Activated CD8-positive, alpha-beta memory T cell treated with anti-CD3 and anti-CD28 coated beads, Interleukin-2, amount 50 U/mL, for 1 hour (primary cell): Measurements from ENCODE around the gene ATG12.
"Not testable (repeated sequence)": the region's sequence is repeated elsewhere in the genome, so short reads cannot be mapped to it uniquely, and the experiment has no call there.

Experiments used
- DNase-seq: peaks from one replicate; pipeline ENCODE4 v3.0.0-alpha.2; 2020; ENCODE audit errors: extremely low read depth

ATG12 gene

GRCh38 chr5:115841382-115842088 lies at the start of gene ATG12, which contains the start of gene AP3S1:
TSS of gene ATG12 (minus strand) at chr5:115841565. CDS start at chr5:115841552, 13 bp downstream.
TSS of gene AP3S1 (plus strand) at chr5:115841935. CDS start at chr5:115842038, 103 bp downstream.
- DNase-seq = peak; percentile 78

DNA sequence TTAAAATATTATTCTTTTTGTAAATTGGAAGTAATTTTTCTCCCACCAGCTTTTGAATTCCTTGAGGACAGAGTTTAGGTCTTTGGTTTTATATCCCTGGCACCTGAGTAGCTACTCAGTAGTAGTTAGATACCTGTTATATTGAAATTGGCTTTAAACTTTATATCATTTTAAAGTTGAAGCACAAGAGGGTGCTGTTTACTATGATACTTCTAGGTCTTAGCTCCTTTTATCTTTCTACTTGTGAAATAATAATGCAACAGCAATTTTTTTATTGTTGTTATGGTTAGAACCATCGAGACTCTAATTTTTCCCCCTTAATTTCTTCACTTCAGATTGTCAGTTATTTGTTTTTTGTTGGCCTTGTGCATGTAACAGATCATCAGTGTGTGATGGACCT lies 46.7 kb upstream of the ATG12 start:
- DNase-seq = no peak

DNA sequence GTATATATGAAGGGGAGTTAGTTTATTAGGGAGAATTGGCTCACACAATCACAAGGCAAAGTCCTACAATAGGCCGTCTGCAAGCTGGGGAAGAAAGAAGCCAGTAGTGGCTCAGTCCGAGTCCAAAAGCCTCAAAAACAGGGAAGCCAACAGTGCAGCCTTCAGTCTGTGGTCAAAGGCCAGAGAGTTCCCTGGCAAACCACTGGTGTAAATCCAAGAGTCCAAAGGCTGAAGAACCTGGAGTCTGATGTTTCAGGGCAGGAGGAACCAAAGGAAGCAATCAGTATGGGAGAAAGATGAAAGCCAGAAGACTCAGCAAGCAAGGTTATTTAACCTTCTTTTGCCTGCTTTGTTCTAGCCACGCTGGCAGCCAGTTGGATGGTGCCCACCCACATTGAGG lies 43.8 kb upstream of the ATG12 start:
- not testable (repeated sequence) for DNase-seq

GRCh38 chr5:115884704-115885103 lies 43.3 kb upstream of the ATG12 start:
- no peak for DNase-seq

GRCh38 chr5:115882434-115882833 lies 41.1 kb upstream of the ATG12 start:
- not testable (repeated sequence) for DNase-seq

- DNase-seq = not testable (repeated sequence)
Observed at GRCh38 chr5:115877342-115877741, 36.0 kb upstream of the ATG12 start.

DNA sequence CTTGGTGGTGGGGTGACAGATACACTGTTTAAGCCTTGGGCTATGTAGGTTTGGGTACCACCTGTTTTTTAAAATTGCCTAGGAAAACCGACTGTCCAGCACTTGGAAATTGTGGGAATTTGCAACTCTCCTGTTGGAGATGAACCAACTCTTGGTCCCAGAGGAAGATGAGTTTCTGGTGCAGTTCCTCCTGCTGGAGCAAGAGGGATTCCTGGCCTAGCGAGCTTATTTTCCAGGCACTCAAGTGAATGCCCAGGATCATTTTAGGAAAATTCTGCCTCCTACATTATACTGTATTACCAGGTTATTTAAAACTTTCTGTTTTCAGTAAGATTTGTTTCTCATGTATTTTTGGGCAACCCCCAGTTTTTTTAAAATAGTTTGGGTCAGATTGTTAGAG lies 34.1 kb upstream of the ATG12 start:
- DNase-seq = no peak

DNA sequence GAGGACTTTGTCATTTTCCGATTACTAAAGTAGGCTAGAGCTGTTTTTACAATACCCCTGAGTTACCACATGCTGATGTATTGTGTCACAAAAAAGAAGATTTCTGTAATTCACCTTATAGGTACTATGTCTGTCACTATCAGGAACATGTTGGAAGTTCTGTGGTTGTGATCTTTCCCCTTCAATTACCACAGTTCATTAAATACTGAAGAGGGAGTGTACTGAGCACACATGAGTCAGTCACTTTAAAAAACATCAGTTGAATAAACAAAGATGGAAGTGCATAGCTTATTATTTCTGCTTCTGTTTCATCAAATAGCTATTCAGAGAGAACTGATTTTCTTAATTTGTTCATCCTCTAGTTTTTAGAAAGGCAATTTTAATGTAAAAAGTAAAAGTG lies 32.0 kb upstream of the ATG12 start:
- no peak for DNase-seq

DNA sequence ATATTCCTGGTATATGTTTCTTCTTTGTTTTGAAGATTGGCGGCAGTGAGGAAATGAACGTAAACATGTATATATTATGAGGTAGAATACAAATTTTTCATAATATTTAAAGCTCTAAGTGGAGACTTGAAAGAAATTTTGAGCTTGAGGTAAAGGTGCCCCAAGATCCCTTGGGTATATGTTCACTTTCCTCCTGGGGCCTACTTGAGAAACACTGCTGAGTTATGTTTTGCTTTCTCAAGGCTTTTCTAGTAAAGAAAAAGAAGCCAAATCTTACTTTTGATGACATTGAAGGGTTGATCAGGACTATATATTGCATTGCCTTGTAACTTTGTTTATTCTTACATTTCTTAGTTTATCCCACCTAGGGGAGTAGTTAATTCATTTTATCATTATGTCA lies 31.1 kb upstream of the ATG12 start:
- DNase-seq = no peak

- DNase-seq = no peak
Observed at GRCh38 chr5:115869256-115869795, 28.0 kb upstream of the ATG12 start.

GRCh38 chr5:115859378-115859777 lies 18.0 kb upstream of the ATG12 start:
- no peak for DNase-seq

DNA sequence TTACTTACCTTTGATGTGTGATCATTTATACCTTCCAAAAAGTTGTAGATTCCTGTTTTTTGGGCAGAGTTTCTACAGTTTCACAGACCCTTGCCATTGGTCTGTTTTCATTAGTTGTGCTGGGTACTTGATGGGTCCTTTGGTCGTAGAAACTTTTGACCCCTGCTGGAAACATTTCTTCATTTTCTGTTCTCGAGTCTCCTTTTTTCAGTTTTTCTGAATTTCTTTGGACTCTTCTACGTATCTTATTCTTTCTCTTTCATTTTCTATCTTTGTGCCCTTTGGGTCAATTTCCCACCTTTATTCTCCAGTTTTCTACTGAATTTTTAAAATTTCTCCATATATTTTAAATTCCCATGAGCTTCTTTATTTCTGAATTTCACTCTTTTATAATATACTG lies 17.0 kb upstream of the ATG12 start:
- no peak for DNase-seq

DNA sequence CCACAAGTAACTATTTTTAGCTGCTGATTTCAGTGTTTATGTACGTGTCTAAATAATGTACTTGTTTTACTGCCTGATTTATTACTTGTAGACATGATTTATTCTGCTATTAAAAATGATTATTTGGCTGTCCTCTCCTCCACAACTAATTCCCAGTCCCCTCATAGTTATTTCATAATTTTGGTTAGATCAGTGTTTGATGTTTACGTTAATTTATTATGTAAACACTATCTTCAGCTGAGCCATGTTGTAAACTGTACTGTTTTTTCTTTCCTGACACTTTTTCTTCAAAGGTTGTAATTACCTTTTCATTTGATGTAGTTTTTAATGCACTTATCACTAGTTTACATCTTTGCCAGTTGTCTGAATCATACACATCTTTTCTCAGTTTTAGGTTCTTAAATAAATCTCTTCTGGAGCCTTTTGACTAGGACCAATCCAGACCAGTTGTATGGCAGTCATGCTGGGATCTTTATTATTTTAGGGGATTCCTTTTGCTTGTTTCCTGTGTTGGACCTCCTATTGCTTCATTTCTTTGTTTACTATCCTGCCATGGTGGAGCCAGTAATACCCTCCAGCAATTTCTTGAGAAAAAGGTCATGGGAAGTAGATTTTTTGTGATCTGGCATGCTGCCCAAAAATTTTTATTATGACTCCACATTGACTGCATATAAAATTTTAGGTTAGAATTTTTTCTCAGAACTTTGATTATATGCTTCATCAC lies 16.4 kb upstream of the ATG12 start:
- DNase-seq = no peak

DNA sequence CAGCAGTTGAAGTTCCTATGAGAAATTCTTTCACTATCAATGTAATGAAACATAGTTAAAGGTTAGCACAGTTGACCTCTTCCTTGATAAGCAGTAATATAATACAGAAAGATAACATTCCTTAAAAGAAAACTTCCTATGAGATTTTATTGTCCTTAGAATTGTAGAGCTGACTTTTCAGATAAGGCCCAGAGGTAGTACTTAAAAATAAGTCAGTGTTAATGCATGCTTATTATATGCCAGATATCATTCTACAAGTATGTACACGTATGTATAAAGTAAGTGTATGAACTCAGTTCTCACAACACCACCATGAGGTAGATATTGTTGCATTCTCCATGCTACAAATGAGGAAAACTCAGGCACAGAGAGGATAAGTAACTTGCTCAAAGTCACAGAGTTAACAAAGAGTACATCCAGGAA lies 15.7 kb upstream of the ATG12 start:
- no peak for DNase-seq

DNA sequence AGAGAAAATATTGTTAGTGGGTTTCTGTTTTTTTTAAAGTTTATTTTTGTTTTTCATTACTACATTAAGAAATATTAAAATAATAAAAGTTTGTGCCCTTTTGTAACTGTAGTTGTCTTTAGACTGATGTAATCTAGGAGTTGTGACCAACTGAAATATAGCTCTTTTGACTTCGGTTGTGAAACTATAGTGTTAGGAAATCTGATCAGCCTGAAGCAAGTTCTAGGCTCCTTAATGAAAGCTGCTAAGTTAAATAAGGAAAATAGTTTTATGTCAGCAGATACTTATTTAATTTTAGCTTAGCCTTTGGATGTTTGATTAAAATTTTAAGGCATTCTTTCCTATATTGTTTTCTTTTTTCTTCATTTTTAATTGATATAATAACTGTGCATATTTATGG lies 14.6 kb upstream of the ATG12 start:
- no peak for DNase-seq

DNA sequence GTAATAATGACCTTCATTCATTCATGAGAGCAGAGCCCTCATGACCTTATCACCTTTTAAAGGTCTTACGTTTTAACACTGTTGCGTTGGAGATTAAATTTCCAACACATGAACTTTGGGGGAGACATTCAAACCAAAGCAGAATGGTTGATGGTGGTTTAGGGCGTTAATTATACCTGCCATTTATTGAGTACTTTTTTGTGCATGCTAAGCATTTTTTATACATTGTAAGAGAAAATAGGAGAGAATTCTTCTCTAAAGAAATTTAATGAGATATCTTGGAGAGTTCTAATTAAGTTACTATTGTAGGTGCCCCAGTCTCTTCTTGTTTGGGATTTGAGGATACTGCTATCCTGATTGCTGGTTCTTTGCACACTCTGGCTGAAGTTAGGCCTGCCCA lies 12.8 kb upstream of the ATG12 start:
- DNase-seq = no peak

- no peak for DNase-seq
Observed at GRCh38 chr5:115850744-115851416, 9.5 kb upstream of the ATG12 start.

GRCh38 chr5:115849258-115849798 lies 8.0 kb upstream of the ATG12 start:
- no peak for DNase-seq

GRCh38 chr5:115847290-115847689 lies 5.9 kb upstream of the ATG12 start:
- no peak for DNase-seq

DNA sequence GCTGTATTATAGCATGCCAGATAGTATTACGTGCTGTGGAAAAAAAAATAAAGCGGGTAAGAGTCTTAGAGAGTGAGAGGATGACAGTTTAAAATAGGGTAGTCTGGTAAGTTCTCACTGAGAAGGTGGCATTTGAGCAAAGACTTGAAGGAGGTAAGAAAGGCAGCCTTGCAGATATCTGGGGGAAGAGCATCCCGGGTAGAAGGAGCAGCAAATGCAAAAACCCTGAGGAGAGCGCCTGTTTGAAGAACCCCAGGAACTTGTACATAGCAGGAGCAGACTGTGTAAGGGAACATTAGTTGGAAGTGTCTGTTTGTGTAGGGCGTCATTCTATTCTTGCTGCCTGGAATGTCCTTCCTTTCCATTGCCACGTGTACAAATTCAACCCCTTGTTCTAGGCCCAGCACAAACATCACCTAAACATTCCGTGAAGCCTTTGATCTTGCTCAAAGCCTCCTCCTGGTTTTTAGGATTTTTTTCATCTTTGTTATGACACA lies 3.0 kb upstream of the ATG12 start:
- DNase-seq = no peak

DNA sequence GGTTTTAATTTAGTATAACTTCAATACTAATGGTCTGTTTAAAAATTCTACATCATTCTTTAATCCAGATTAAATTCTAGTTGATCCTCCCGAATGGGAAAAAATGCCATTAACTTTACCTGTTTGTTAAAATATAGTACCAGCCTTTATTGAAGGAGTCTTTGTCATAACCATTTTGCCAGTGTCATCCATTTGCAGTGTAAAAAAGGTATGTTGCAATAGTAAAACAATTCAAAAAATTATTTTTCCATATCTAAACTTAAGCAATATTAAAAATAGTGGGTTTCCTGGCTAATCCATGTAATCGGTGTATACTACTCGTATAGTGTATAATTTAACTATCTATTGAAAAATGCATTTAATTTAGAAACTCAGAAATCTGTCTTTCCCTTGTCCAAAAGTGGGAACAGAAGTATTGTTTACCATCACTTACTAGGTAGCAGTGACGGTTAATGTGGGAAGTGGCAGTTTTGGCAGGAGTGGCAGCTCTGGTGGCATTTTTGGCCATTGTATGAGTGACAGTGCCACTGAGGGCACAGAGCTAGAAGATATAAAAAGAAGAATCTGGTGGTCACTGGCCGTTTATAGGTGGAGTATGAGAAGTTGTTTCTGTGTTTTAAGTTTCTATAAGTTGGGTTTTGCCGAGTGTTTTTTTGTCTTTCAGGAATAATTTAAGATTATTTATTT lies 2.2 kb upstream of the ATG12 start:
- DNase-seq = no peak
